Cardiac fibroblast (primary cell): Measurements from ENCODE around the gene ARHGAP26.
A peak's percentile ranks its signal among the peaks of the same experiment; 100 is the strongest.

Experiments used
- DNase-seq, 2 donors: peaks; one replicate each; pipeline versions ENCODE4 v3.0.0 to v3.0.0-alpha.2; 2010; ENCODE audit warnings: low read depth in 2 of 2
- H3K4me3 ChIP-seq, 2 donors: replicated peaks in 1 of 2; 1 replicate in 1 of 2; 2 replicates in 1 of 2; pipeline ENCODE4 v1.5.1; 2011; ENCODE audit warnings: low read depth in 2 of 2, low read length in 2 of 2, mild to moderate bottlenecking in 2 of 2, moderate library complexity in 1 of 2
- TF ChIP-seq, protein P1 (sequence below): IDR thresholded peaks from one replicate; pipeline ENCODE4 v1.5.1; 2011; ENCODE audit warnings: low read depth, mild to moderate bottlenecking, low read length, inconsistent platforms

ARHGAP26 gene

DNA sequence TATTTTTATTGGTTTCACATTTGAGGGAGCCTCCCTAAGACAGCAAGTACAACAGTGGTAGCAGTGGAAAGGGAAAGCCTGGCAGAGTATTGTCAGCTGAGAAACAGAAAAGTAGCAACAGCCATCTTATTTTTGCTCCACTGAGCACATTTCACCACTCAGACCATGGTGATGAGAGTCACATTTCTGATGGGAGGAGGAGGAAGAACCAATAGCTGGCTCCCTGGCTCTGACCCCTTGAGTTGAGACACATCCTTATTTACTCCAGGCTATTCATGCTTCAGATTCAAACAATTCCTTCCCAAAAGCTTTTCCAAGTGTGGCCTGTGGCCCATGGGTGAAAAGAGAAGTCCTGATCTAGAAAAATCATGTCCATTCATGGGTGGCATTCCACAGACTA, 236.3 kb downstream of the ARHGAP26 start:
- TF ChIP-seq, protein P1, sequence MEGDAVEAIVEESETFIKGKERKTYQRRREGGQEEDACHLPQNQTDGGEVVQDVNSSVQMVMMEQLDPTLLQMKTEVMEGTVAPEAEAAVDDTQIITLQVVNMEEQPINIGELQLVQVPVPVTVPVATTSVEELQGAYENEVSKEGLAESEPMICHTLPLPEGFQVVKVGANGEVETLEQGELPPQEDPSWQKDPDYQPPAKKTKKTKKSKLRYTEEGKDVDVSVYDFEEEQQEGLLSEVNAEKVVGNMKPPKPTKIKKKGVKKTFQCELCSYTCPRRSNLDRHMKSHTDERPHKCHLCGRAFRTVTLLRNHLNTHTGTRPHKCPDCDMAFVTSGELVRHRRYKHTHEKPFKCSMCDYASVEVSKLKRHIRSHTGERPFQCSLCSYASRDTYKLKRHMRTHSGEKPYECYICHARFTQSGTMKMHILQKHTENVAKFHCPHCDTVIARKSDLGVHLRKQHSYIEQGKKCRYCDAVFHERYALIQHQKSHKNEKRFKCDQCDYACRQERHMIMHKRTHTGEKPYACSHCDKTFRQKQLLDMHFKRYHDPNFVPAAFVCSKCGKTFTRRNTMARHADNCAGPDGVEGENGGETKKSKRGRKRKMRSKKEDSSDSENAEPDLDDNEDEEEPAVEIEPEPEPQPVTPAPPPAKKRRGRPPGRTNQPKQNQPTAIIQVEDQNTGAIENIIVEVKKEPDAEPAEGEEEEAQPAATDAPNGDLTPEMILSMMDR: no peak
- no peak overlapping the region for H3K4me3 ChIP-seq
- no peak for DNase-seq

DNA sequence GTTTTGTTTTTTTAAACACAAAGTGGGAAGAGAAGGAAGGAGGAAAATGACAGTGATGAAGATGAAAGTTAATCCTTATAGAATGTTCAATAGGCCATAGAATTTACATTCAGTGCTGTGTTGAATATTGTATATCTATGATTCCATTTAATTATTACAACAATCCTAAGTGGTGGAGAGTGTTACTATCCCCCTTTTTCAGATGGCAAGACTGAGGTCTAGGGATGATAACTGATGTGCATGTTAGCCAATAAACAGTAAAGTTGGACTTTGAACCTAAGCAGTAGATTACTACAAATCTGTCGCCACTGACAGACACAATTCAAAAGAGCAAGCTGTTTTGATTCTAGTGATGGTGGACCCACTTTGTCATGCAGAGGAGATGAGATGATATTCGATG, 237.9 kb downstream of the ARHGAP26 start:
- DNase-seq: no peak
- H3K4me3 ChIP-seq: no peak overlapping the region
- TF ChIP-seq, protein P1: no peak

DNA sequence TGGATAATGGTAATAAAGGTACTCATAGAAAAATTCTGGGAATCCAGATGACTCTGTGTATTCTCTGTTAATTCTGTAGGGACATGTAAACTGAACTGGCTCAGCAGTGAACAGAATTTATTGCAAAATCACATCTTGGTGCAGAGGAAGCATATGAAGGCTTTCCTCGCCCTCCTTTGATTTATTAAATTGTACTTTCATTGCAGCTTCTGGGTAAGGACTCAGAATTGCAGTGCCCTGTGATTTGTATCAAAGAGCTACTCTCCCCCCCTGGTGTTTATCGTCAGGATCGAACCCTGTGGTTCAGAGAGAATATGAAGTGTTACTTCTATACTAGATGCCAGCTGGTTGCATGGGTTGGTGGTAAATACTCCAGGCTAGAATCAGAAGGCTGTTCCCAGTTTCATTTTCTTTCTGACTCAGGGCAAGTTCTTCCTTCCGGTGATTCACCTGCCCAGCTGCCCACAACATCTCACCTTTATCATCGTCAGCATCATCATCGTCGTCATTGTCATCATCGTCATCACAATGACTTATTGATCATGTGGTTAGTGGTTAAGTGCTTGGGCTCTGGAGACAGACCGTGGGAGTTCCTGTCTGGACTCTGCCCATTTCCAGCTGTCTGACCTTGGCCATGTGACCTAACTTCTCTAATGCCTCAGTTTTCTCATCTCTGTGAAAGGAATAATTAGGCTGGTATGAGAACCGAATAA, 238.8 kb downstream of the ARHGAP26 start:
- DNase-seq: peak; percentile 74 to 99
- H3K4me3 ChIP-seq: peak overlapping the region in 1 of 2 donors; percentile 4
- TF ChIP-seq, protein P1: peak; percentile 21

DNA sequence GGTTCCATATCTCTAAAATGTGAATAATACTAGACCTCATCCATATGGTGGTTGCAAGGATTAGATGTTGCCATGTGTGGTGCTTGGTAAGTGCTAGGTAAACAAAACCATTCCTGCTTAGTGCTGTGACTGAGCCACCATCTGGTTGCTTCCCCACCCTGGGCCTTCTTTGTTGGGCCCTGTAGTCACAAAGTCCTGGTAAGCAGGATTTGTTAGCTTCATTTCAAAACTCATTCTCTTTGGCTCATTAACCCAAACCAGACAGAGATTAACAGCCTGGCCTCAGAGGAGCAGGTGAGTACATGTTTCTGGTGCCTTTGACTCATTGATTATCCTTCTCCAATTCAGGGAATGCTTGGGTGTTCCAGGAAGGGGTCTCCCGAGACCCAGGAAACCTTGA, 240.2 kb downstream of the ARHGAP26 start:
- TF ChIP-seq, protein P1: no peak
- no peak for DNase-seq
- H3K4me3 ChIP-seq: no peak overlapping the region

DNA sequence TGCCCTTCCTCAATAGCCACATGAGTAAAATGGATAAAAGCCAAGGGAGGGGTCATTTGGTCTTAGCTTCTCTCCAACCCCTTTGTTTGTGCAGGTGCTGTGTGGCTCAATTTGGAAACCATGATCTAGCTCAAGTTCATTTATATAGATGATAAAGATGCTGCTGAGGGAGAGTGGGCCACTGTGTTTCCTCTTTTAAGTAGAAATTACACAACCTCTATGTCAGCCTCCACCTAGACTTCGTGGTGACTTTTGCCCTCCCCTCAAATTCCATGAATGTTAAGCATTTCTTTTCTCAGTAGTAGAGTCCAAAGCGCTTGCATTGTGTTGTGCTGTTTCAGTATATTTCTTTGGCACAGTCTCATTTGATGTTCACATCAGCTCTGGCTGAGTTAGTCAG, 241.4 kb downstream of the ARHGAP26 start:
- TF ChIP-seq, protein P1: no peak
- no peak overlapping the region for H3K4me3 ChIP-seq
- DNase-seq: peak; percentile 68 to 85

DNA sequence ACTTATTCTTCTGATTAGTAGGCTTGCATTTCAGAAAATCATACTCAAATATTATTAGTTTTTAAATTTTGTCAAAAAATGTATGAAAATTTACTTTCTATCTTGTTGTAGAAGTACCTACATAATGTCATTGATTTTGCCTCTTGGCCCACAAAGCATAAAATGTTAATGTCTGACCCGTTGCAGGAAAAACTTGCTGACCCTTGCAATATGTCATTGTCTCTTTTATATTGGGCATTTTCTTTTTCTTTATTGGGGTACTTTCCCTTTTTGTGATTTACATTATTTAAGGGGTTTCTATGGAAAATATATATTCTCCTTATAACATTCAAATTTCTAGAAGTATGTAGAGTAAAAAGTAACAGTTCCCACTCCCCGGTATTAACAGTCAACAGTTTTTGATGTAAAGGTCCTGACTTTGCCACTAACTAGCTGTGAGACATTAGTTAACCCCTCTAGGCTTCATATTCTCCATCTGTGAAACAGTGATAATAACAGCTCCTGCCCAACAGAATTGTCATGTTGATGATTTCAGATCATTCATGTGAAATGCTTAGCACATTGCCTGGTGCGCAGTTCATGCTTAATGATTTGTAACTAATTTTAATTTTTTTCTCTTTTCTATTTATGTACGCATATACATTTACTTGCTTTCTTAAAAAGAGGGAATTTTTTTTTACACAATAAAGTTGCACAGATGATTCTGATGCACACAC, 243.2 kb downstream of the ARHGAP26 start:
- DNase-seq: no peak
- H3K4me3 ChIP-seq: no peak overlapping the region
- TF ChIP-seq, protein P1: no peak
